Testis (tissue), 5 donors: ENCODE results near the gene PCDHGA3. TPM values are rescaled to one million over a fixed set of nuclear protein-coding genes. Genes with fewer than 3 reads are reported as not detected.

Experiments
- DNase-seq: peaks from one replicate; pipeline ENCODE4 v3.0.0-alpha.2; 2019
- H3K27ac ChIP-seq, 2 donors: fragments of 200-600 bp; sonication (generic); one replicate each; pipeline ENCODE4 v1.5.1; 2019
- H3K27me3 ChIP-seq: fragments of 200-600 bp; sonication (generic); one replicate; pipeline ENCODE4 v1.5.1; 2019
- H3K36me3 ChIP-seq: fragments of 200-600 bp; sonication (generic); one replicate; pipeline ENCODE4 v1.5.1; 2017; ENCODE audit warnings: low read depth; ENCODE audit errors: missing control alignments
- H3K4me1 ChIP-seq: fragments of 200-600 bp; sonication (generic); one replicate; pipeline ENCODE4 v1.5.1; 2019
- H3K4me3 ChIP-seq, 2 donors: fragments of 200-600 bp; sonication (generic); one replicate each; pipeline ENCODE4 v1.5.1; 2017 to 2019
- H3K9me3 ChIP-seq: fragments of 200-600 bp; sonication (generic); one replicate; pipeline ENCODE4 v1.5.1; 2017
- CTCF ChIP-seq, 3 experiments: fragments of 450-650 bp in 2 of 3; fragments of 200-600 bp in 1 of 3; sonication (generic) in 1 of 3; IDR thresholded peaks; one replicate each; pipeline ENCODE4 v1.5.1; 2016 to 2019; ENCODE audit warnings: antibody characterized with exemption in 3 of 3, mild to moderate bottlenecking in 2 of 3, moderate library complexity in 1 of 3
- POLR2A ChIP-seq: fragments of 450-650 bp; IDR thresholded peaks from one replicate; pipeline ENCODE4 v1.6.1; 2017; ENCODE audit warnings: antibody characterized with exemption, mild to moderate bottlenecking, moderate library complexity
- WGBS, 2 donors: methylation state at CpG; one replicate each; pipeline ENCODE4 v1.1.5; 2018; 5-methylcytosine and 5-hydroxymethylcytosine counted together
- intact Hi-C: fragments of 100-400 bp; cut with DNase I; formaldehyde crosslinking; loops from one replicate; pipeline ENCODE4 v1.15.1; 2023; ENCODE audit warnings: low total_unique reads
- long read RNA-seq, 2 donors: transcript quantifications; one replicate each; lab custom pipeline, GENCODE V29; 2026
- polyA plus RNA-seq: library from polyadenylated mRNA; stranded (reverse); fragments of 350-450 nt; fragmentation: Illumina TruSeq; extraction: RNeasy Lipid Tissue Mini Kit (QIAGEN cat#74804); gene quantifications from one replicate; pipeline ENCODE4 v1.2.3, GENCODE V29; 2014; ENCODE audit warnings: low read depth, low replicate concordance; ENCODE audit not compliant: insufficient read depth
- total RNA-seq, 2 donors: library from RNA; depleted of rRNA; stranded (reverse); fragments of >200 nt; gene quantifications; one replicate each; pipeline ENCODE4 v1.2.3, GENCODE V29; 2016

The PCDHGA3 gene
- 10 to 100 TPM; 19.3 to 31.8 TPM for total RNA-seq
- polyA plus RNA-seq = 4.4 TPM
- long read RNA-seq, donor 1, full-length matches to known transcripts = 3 of 3 reads
- long read RNA-seq, donor 1, partial matches to known transcripts = 0 of 3 reads
- long read RNA-seq, donor 1, other reads (novel, unspliced or antisense) = 0 of 3 reads
- long read RNA-seq, donor 2 = 0 reads

DNA sequence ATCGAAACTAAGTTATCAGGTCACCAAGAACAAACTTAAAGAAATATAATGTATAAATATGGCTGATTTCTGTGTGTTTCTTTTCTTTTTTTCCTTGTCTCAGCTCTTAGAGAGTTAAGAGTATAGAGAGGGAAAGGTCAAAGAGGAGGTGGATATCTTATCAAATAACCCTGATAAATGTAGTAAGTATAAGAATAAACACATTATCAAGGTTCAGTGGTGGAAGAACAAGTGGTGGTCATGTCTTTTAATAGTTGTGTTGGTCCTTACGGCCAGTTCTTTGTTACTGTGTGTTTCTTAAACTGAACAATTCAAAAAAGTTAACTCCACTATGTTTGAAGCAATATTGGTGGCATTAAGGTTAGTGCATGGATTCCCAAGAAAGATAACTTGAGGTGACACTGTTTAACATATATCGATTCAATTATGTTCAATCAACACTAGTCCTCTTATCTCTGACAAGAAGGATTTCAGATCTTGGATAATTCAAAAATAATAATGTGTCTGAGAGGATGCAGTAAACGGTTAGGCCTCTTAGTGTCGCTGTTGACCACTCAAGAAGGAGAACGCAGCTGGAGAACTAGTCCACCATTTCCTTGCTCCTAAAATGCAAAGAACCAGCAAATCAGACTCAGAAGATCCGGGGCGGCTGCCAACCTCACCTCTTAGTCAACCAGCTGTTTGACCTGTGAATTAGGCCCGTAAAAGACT is at the start of gene PCDHGA3:
PCDHGA3 (plus strand) TSS at position 588 of the 711 bp plus-strand sequence. CDS start 205 bp downstream, outside the sequence.
- Histone ChIP-seq H3K27me3 (no peaks in the 10 kb centered on the region), H3K27ac (no peak within 1 kb of the TSS), H3K36me3 (no peaks in the 10 kb centered on the region), H3K4me1 (no peaks in the 10 kb centered on the region), H3K4me3 (peak within 1 kb of the TSS; percentile 21 to 46), H3K9me3 (no peaks in the 10 kb centered on the region)
- 18 to 20% methylated on average over 9 of the region's 9 CpGs for WGBS, 2 donors
- peak; percentile 69 for DNase-seq
- intact Hi-C loops = no loop called here
- peak; percentile 24 to 56 (median 49) for TF ChIP-seq CTCF (IDR thresholded peaks at IDR 0.05)
- TF ChIP-seq POLR2A = no peak

DNA sequence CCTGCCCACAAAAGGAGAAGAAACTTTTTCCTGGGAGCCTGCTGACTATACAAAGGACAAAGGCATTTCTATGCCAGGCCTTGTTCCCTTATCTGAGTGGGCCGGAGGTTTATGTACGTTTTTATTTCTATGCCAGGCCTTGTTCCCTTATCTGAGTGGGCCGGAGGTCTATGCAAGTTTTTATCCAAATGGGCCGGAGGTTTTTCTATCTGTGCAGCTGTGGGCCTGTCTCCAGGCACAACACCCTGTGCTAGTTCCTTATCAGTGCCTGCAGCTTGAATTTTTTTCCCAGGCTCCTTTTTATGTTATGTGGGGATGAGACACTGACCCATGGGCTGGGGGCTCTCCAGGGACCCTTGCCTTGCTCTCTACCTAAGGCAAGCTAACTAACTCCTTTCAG is 45.3 kb upstream of the PCDHGA3 start:
- Histone ChIP-seq H3K36me3 (no peaks in the 10 kb centered on the region), H3K27ac (peak overlapping the region; percentile 70 to 76), H3K9me3 (no peaks in the 10 kb centered on the region), H3K27me3 (no peaks in the 10 kb centered on the region), H3K4me3 (no peak overlapping the region), H3K4me1 (peaks cover 15% of the 10 kb centered on the region)
- intact Hi-C loops = no loop called here
- 73 to 81% methylated on average over 4 of the region's 4 CpGs for WGBS, 2 donors
- peak; percentile 87 for DNase-seq
- TF ChIP-seq CTCF (IDR thresholded peaks at IDR 0.05) (no peak), POLR2A (no peak)

- Histone ChIP-seq H3K9me3 (no peaks in the 10 kb centered on the region), H3K36me3 (no peaks in the 10 kb centered on the region), H3K4me3 (peak within 1 kb of the TSS; percentile 40 to 53), H3K4me1 (peaks cover 24% of the 10 kb centered on the region), H3K27ac (peak within 1 kb of the TSS; percentile 71 to 82), H3K27me3 (no peaks in the 10 kb centered on the region)
- WGBS, 2 donors = 27 to 42% methylated on average over 19 to 36 of the region's 36 CpGs
- TF ChIP-seq POLR2A = no peak
- TF ChIP-seq CTCF (IDR thresholded peaks at IDR 0.05) = no peak
- no peak for DNase-seq
- intact Hi-C loops = no loop called here
Measured at GRCh38 chr5:141303756-141304155, 39.9 kb upstream of the PCDHGA3 start, which contains the start of gene SLC25A2. Gene SLC25A2, minus strand, starts transcription at chr5:141304049. Its CDS starts 184 bp downstream, at chr5:141303865.

DNA sequence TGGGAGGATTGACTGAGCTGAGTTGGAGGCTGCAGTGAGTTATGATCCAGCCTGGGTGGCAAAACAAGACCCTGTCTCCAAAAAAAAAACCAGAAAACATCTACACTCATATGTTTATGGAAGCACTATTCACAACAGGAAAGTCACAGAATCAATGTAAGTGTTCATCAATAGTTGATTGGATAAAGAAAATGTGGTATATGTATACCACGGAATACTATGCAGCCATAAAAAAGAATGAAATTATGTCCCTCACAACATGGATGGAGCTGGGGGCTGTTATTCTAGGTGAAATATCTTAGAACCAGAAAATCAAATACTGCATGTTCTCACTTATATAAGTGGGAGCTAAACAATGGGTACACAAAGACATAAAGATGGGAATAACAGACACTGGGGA is 37.0 kb upstream of the PCDHGA3 start:
- Histone ChIP-seq H3K4me1 (peaks cover 22% of the 10 kb centered on the region), H3K27ac (peak overlapping the region; percentile 71 to 82), H3K36me3 (no peaks in the 10 kb centered on the region), H3K9me3 (no peaks in the 10 kb centered on the region), H3K27me3 (no peaks in the 10 kb centered on the region), H3K4me3 (no peak overlapping the region)
- intact Hi-C loops = no loop called here
- TF ChIP-seq POLR2A (no peak), CTCF (IDR thresholded peaks at IDR 0.05) (no peak)
- 97% methylated on average over 1 of the region's 1 CpG for WGBS, 2 donors
- no peak for DNase-seq
